Measurements from ENCODE around the gene MDM2.
"Not testable (repeated sequence)": the region's sequence is repeated elsewhere in the genome, so short reads cannot be mapped to it uniquely, and the experiment has no call there.

GRCh38 chr12:68802372-68802745 lies 5.6 kb upstream of the MDM2 start:
- TF ChIP-seq ZNF274 (IDR thresholded peaks at IDR 0.05; ENCODE audit: insufficient read depth, insufficient read length); GABPA (IDR thresholded peaks at IDR 0.05; ENCODE audit: low read depth); CTCF (IDR thresholded peaks at IDR 0.05 in 2 of 3, conservative IDR thresholded peaks at IDR 0.05 in 1 of 3; ENCODE audit: control insufficient read depth in 2 of 3, extremely low read depth in 1 of 3, insufficient read depth in 1 of 3, low read depth in 3 of 3, low read length in 3 of 3); HDAC6 (IDR thresholded peaks at IDR 0.05; ENCODE audit: unreplicated experiment); BRCA1 (IDR thresholded peaks at IDR 0.05; ENCODE audit: low read depth, low read length); ESRRA (IDR thresholded peaks at IDR 0.05; ENCODE audit: low read length); MEF2A (IDR thresholded peaks at IDR 0.05; ENCODE audit: insufficient read depth, low read depth, low read length); EZH2 (IDR thresholded peaks at IDR 0.05; ENCODE audit: borderline replicate concordance, control insufficient read depth, low read depth, low read length); CHD2 (IDR thresholded peaks at IDR 0.05; ENCODE audit: borderline replicate concordance, low read depth, low read length); EGR1 (IDR thresholded peaks at IDR 0.05; ENCODE audit: borderline replicate concordance in 1 of 2, low read depth in 2 of 2, low read length in 2 of 2); POLR2AphosphoS5 (IDR thresholded peaks at IDR 0.05; ENCODE audit: low read length): not testable (repeated sequence)

All from GM12878 (cell line).